Fibroblast of skin of right quadriceps (primary cell): Measurements from ENCODE around the gene TSKS.

Source experiments
- DNase-seq: peaks from one replicate; pipeline ENCODE4 v3.0.0-alpha.2; 2013

The TSKS gene

DNA sequence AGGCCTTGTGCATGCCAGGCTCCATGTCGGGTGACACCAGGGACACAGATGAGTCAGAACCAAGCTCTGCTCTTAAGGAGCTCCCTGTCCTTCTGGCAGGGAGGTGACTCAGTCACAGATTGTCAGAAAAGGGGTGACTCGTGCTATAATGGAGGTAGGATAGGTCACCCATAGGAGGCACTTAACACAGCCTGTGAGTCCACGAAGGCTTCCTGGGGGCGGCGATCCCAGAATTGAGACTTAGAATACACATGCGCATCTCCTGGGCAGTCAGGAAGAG, 30.4 kb upstream of the TSKS start:
- peak; percentile 59 for DNase-seq

DNA sequence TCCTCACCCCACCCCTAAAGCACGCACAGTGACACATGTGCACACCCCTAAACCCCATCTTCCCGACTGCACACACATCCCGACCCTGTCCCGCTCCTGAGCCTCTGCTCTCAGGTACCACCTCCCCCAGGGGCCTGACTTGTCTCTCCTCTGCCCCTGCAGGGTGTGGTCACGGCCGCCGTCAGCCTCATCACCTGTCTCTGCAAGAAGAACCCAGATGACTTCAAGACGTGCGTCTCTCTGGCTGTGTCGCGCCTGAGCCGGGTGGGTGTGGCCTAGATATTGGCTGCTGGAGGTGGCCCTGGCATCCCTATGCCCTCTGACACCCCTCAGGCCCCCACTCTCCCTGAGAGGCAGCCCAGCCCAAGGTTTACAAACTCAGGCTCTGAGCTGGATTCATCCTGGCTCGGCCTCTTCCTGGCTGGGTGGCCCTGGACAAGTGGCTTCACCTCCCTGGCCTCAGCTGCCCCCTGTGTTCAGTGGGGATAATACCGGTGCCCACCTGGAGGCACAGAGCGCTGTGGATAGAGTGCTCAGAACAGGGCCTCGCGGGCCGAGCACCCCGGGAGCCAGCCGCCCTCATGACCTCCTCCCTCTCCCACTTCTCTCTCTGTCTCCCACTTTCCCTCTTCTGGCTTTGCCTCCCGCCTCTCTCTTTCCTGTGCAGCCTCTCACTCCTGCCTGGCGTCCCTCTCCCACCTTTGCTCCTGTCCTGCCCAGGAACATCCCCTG, 29.9 kb upstream of the TSKS start:
- no peak for DNase-seq

DNA sequence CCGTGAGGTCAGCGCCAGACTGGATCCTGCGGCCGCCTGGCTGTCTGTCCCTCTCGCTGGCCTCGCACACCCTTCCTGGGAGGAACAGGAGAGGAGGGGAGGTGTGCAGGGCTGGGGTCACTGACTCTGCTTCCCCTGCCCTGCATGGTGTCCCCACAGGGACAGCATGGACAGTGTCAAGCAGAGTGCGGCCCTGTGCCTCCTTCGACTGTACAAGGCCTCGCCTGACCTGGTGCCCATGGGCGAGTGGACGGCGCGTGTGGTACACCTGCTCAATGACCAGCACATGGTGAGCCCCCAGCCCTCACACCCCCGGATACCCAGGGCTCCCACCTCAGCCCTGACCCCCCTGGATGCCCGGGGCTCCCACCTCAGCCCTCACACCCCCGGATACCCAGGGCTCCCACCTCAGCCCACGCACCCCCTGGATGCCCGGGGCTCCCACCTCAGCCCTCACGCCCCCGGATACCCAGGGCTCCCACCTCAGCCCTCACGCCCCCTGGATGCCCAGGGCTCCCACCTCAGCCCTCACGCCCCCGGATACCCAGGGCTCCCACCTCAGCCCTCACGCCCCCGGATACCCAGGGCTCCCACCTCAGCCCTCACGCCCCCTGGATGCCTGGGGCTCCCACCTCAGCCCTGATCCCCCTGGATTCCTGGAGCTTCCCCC, 28.8 kb upstream of the TSKS start:
- DNase-seq: no peak

GRCh38 chr19:49790866-49791265, 27.8 kb upstream of the TSKS start:
- DNase-seq: no peak

GRCh38 chr19:49788857-49789256, 25.8 kb upstream of the TSKS start:
- no peak for DNase-seq

- no peak for DNase-seq
Measured at GRCh38 chr19:49787746-49788145, 24.6 kb upstream of the TSKS start.

GRCh38 chr19:49786376-49786820, 23.3 kb upstream of the TSKS start:
- peak; percentile 47 for DNase-seq

GRCh38 chr19:49782515-49782914, 19.4 kb upstream of the TSKS start:
- DNase-seq: no peak

- no peak for DNase-seq
Measured at GRCh38 chr19:49781394-49781793, 18.3 kb upstream of the TSKS start.

- no peak for DNase-seq
Measured at GRCh38 chr19:49780861-49781260, 17.8 kb upstream of the TSKS start.

- no peak for DNase-seq
Measured at GRCh38 chr19:49779731-49780555, 16.8 kb upstream of the TSKS start.

GRCh38 chr19:49776371-49776764, 13.3 kb upstream of the TSKS start:
- no peak for DNase-seq

- no peak for DNase-seq
Measured at GRCh38 chr19:49775742-49776370, 12.8 kb upstream of the TSKS start.

GRCh38 chr19:49774969-49775368, 11.9 kb upstream of the TSKS start:
- no peak for DNase-seq

DNA sequence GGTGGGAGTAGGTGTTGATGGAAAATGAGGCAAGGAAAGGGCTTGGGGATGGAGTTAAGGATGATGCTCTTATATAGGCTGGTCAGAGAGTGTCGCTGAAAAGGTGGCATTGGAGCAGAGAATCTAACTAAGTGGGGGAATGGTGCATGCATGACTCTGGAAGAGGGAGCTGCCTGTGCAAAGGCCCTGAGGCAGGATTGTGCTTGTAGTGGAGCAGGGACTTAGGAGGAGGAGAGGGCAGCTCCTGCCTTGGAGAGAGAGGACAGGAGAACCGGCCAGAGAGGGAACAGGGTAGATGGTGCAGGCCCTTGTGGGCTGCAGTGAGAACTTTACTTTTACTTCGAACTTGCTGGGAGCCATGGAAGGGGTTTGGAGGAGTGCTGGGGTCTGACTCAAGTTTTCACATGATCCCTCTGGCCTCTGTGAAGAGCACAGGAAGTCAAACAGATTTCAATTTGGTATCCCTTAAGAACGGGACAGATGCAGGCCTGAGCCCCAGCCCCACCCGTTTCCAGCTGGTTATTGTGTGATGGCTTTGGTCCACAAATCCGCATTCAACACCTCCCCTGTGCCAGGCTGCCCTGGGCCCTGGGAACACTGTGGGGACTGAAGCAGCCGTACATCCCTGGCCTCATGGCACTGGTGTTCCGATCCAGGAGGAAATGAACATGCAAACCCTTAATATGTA, 10.7 kb upstream of the TSKS start:
- no peak for DNase-seq

DNA sequence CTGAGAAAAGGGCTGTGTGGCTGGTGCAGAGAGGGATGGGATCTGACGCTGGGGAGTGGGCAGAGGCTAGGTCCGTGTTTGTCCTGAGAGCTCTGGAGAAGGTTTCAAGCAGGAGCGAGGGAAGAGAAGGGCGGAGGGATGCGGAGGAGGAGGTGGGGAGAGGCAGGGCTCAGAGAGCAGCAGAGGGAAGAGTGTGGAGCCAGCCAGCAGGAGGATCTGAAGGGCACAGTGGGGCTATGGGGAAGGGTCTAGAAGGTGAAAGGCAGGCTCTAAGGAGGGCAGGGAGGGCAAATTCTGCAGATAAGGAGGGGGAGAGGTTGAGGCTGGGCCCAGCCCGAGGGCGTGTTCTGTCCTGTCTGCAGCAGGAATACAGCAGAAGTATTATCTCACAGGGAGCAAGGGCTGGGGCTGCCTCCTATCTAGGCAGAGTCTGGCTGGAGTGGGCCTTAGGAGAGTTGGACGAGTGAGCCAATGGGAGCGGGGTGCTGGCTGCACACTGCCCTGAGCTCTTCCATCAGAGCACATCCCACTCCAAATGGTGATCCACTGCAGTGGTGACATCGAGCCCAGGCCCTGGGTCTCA, 9.8 kb upstream of the TSKS start:
- no peak for DNase-seq

- no peak for DNase-seq
Measured at GRCh38 chr19:49771674-49772139, 8.6 kb upstream of the TSKS start.

- DNase-seq: no peak
Measured at GRCh38 chr19:49770529-49770928, 7.4 kb upstream of the TSKS start.

DNA sequence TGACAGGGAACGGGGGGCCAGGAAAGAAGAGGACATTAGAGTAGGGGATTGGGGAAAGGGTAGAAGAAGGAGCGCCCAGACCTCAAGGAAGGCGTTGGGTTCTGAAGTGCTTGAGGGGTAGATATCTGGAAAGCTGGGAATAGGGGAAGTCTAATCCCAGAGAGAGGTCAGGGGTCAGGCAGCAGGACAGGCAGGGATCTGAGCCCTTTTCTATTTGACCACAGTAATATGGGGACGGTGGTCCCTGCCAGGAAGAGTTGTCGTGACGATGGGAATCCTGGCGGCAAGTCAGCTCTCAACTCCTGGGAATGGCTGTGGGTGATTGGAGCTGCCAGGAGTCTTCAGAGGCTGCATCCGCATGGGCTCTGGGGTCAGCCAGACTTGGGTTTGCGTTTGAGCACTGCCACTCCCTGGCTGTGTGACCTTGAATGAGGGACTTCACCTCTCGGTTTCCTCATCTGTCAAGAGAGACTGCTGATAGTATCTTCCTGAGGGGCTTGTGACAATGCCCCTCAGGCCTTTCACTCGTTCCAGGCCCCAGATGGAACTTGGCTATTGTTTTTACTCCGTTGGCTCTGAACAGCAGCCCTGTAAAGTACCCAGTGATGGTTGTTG, 5.0 kb upstream of the TSKS start:
- DNase-seq: no peak

- no peak for DNase-seq
Measured at GRCh38 chr19:49767381-49767780, 4.3 kb upstream of the TSKS start.

GRCh38 chr19:49766930-49767299, 3.8 kb upstream of the TSKS start, which contains the start of gene AP2A1:
AP2A1 (plus strand) TSS chr19:49767001; CDS start chr19:49767134, 133 bp downstream.
- no peak for DNase-seq
